Neuronal stem cell (in vitro differentiated cells): ENCODE results near the gene DOCK3.

Source experiments
- DNase-seq: peaks from one replicate; pipeline ENCODE4 v3.0.0-alpha.2; 2013; ENCODE audit warnings: low spot score
- H2AFZ ChIP-seq: one replicate; pipeline ENCODE4 v1.6.1; 2013; ENCODE audit warnings: mild to moderate bottlenecking, low read length, inconsistent platforms
- H2AK5ac ChIP-seq: 2 replicates; pipeline ENCODE4 v1.6.1; 2013; ENCODE audit warnings: low read depth, mild to moderate bottlenecking, inconsistent platforms, low read length, moderate library complexity, mixed read lengths
- H2BK120ac ChIP-seq: 2 replicates; pipeline ENCODE4 v1.6.1; 2013; ENCODE audit warnings: low read depth, mild to moderate bottlenecking, inconsistent platforms, low read length, moderate library complexity, mixed read lengths
- H2BK12ac ChIP-seq: one replicate; pipeline ENCODE4 v1.6.1; 2013; ENCODE audit warnings: low read length, inconsistent platforms
- H2BK15ac ChIP-seq: 2 replicates; pipeline ENCODE4 v1.6.1; 2013; ENCODE audit warnings: mild to moderate bottlenecking, low read length, inconsistent platforms, mixed read lengths
- H2BK5ac ChIP-seq: one replicate; pipeline ENCODE4 v1.6.1; 2013; ENCODE audit warnings: inconsistent platforms, mild to moderate bottlenecking, low read length, moderate library complexity
- H3K14ac ChIP-seq: one replicate; pipeline ENCODE4 v1.6.1; 2013; ENCODE audit warnings: low read length, inconsistent platforms
- H3K18ac ChIP-seq: 2 replicates; pipeline ENCODE4 v1.6.1; 2013; ENCODE audit warnings: low read length, inconsistent platforms
- H3K23ac ChIP-seq: 2 replicates; pipeline ENCODE4 v1.6.1; 2013; ENCODE audit warnings: low read depth, mild to moderate bottlenecking, mixed read lengths, low read length, inconsistent platforms; ENCODE audit not compliant: poor library complexity
- H3K27ac ChIP-seq: replicated peaks from 3 replicates; pipeline ENCODE4 v1.5.1; 2013; ENCODE audit warnings: low read length, inconsistent platforms
- H3K27me3 ChIP-seq, 3 experiments: 2 replicates each; pipeline ENCODE4 v1.6.1; 2013; ENCODE audit warnings: low read length in 3 of 3, mild to moderate bottlenecking in 2 of 3, inconsistent platforms in 1 of 3, low read depth in 1 of 3, mixed read lengths in 1 of 3, moderate library complexity in 1 of 3; ENCODE audit not compliant: control insufficient read depth in 3 of 3, insufficient read depth in 3 of 3
- H3K36me3 ChIP-seq, 2 donors: replicated peaks in 1 of 2; 2 replicates each; pipeline ENCODE4 v1.6.1; 2013; ENCODE audit warnings: low read length in 2 of 2; ENCODE audit not compliant: control insufficient read depth in 2 of 2, insufficient read depth in 2 of 2
- H3K4ac ChIP-seq: 2 replicates; pipeline ENCODE4 v1.6.1; 2013; ENCODE audit warnings: inconsistent platforms, mild to moderate bottlenecking, low read length, moderate library complexity
- H3K4me1 ChIP-seq, 2 donors: 1 replicate in 1 of 2; 2 replicates in 1 of 2; pipeline ENCODE4 v1.6.1; 2013; ENCODE audit warnings: low read length in 2 of 2, low read depth in 1 of 2; ENCODE audit not compliant: control insufficient read depth in 2 of 2, insufficient read depth in 1 of 2
- H3K4me2 ChIP-seq: one replicate; pipeline ENCODE4 v1.6.1; 2013; ENCODE audit warnings: mild to moderate bottlenecking, low read length, inconsistent platforms; ENCODE audit not compliant: insufficient read depth, poor library complexity, severe bottlenecking
- H3K4me3 ChIP-seq, 2 donors: 2 replicates each; pipeline ENCODE4 v1.5.1; 2013; ENCODE audit warnings: low read length in 2 of 2, mild to moderate bottlenecking in 2 of 2, inconsistent platforms in 1 of 2, moderate library complexity in 1 of 2
- H3K79me1 ChIP-seq: one replicate; pipeline ENCODE4 v1.6.1; 2013; ENCODE audit warnings: low read depth, mild to moderate bottlenecking, inconsistent platforms, low read length, moderate library complexity
- H3K9ac ChIP-seq: one replicate; pipeline ENCODE4 v1.6.1; 2013; ENCODE audit warnings: mild to moderate bottlenecking, low read depth, low read length, inconsistent platforms; ENCODE audit not compliant: poor library complexity
- H3K9me3 ChIP-seq, 2 donors: replicated peaks in 1 of 2; 2 replicates each; pipeline versions ENCODE3 to v1.6.1; 2013; ENCODE audit warnings: low read length in 2 of 2, mild to moderate bottlenecking in 2 of 2, inconsistent platforms in 1 of 2, low read depth in 1 of 2, mixed read lengths in 1 of 2, moderate library complexity in 1 of 2; ENCODE audit not compliant: control insufficient read depth in 2 of 2, insufficient read depth in 1 of 2
- H4K8ac ChIP-seq: one replicate; pipeline ENCODE4 v1.6.1; 2013; ENCODE audit warnings: low read depth, mild to moderate bottlenecking, inconsistent platforms, low read length, moderate library complexity
- H4K91ac ChIP-seq: one replicate; pipeline ENCODE4 v1.6.1; 2013; ENCODE audit warnings: low read length, low read depth, mild to moderate bottlenecking, inconsistent platforms; ENCODE audit not compliant: poor library complexity
- WGBS, 2 donors: extraction: QIAGEN DNeasy Blood & Tissue Kit; methylation state at CpG; one replicate each; pipeline ENCODE4 v1.1.7; 2013; ENCODE audit warnings: missing lambda C conversion rate in 2 of 2, mixed read lengths in 1 of 2; ENCODE audit not compliant: insufficient read length in 2 of 2, insufficient replicate concordance in 1 of 2; ENCODE audit errors: extremely low coverage in 2 of 2; 5-methylcytosine and 5-hydroxymethylcytosine counted together

The DOCK3 gene

GRCh38 chr3:51354172-51354571 is 679.4 kb downstream of the DOCK3 start:
- Histone ChIP-seq H3K79me1 (no peaks in the 10 kb centered on the region), H3K23ac (no peak overlapping the region), H2BK15ac (no peak overlapping the region), H3K36me3 (peaks cover 0 to 4% of the 10 kb centered on the region in 2 donors), H3K14ac (no peak overlapping the region), H2AFZ (no peak overlapping the region), H2AK5ac (no peak overlapping the region), H4K8ac (no peak overlapping the region), H4K91ac (no peak overlapping the region), H2BK12ac (no peak overlapping the region), H3K9ac (no peak overlapping the region), H3K27me3 (peaks cover 0 to 7% (median 0%) of the 10 kb centered on the region in 3 experiments), H2BK120ac (no peak overlapping the region), H3K4me1 (peaks cover 0 to 8% of the 10 kb centered on the region in 2 donors), H3K27ac (no peak overlapping the region), H3K4ac (no peak overlapping the region), H2BK5ac (no peak overlapping the region), H3K4me3 (no peak overlapping the region), H3K18ac (no peak overlapping the region), H3K4me2 (no peak overlapping the region), H3K9me3 (no peaks in the 10 kb centered on the region)
- no CpG with 5 or more reads among the region's 2 CpGs for WGBS, 2 donors
- no peak for DNase-seq

- H4K8ac ChIP-seq = no peak overlapping the region
- no peak overlapping the region for H2AFZ ChIP-seq
- H3K27me3 ChIP-seq = peaks cover 0 to 7% (median 0%) of the 10 kb centered on the region in 3 experiments
- H3K18ac ChIP-seq = peak overlapping the region; percentile 39
- no peaks in the 10 kb centered on the region for H3K9me3 ChIP-seq
- DNase-seq = no peak
- H3K36me3 ChIP-seq = peaks cover 0 to 6% of the 10 kb centered on the region in 2 donors
- H3K14ac ChIP-seq = no peak overlapping the region
- no peak overlapping the region for H2BK120ac ChIP-seq
- H3K4me1 ChIP-seq = peaks cover 0 to 8% of the 10 kb centered on the region in 2 donors
- no peak overlapping the region for H3K4me2 ChIP-seq
- H3K4ac ChIP-seq = no peak overlapping the region
- no peak overlapping the region for H3K23ac ChIP-seq
- no peaks in the 10 kb centered on the region for H3K79me1 ChIP-seq
- H2AK5ac ChIP-seq = no peak overlapping the region
- H3K27ac ChIP-seq = no peak overlapping the region
- H2BK12ac ChIP-seq = no peak overlapping the region
- no CpG with 5 or more reads among the region's 9 CpGs for WGBS, 2 donors
- H3K9ac ChIP-seq = no peak overlapping the region
- no peak overlapping the region for H2BK5ac ChIP-seq
- H3K4me3 ChIP-seq = peak overlapping the region in 1 of 2 donors; percentile 32
- no peak overlapping the region for H2BK15ac ChIP-seq
- H4K91ac ChIP-seq = no peak overlapping the region
Observed at GRCh38 chr3:51354731-51355615, 680.2 kb downstream of the DOCK3 start.

GRCh38 chr3:51355891-51356578 is 681.3 kb downstream of the DOCK3 start:
- Histone ChIP-seq H2BK15ac (no peak overlapping the region), H2BK5ac (no peak overlapping the region), H3K23ac (no peak overlapping the region), H3K4me2 (no peak overlapping the region), H3K27me3 (peaks cover 0 to 7% (median 0%) of the 10 kb centered on the region in 3 experiments), H2BK120ac (no peak overlapping the region), H3K9me3 (no peaks in the 10 kb centered on the region), H3K36me3 (peaks cover 0 to 9% of the 10 kb centered on the region in 2 donors), H4K91ac (no peak overlapping the region), H4K8ac (no peak overlapping the region), H2AFZ (no peak overlapping the region), H3K4me3 (no peak overlapping the region), H3K27ac (no peak overlapping the region), H2AK5ac (no peak overlapping the region), H3K4ac (no peak overlapping the region), H3K9ac (no peak overlapping the region), H3K79me1 (no peaks in the 10 kb centered on the region), H3K14ac (no peak overlapping the region), H2BK12ac (no peak overlapping the region), H3K4me1 (peaks cover 0 to 8% of the 10 kb centered on the region in 2 donors), H3K18ac (no peak overlapping the region)
- WGBS, 2 donors = no CpG with 5 or more reads among the region's 8 CpGs
- DNase-seq = no peak

GRCh38 chr3:51357856-51358255 is 683.1 kb downstream of the DOCK3 start:
- Histone ChIP-seq H3K14ac (no peak overlapping the region), H2BK5ac (no peak overlapping the region), H3K27me3 (peaks cover 0 to 12% (median 0%) of the 10 kb centered on the region in 3 experiments), H4K91ac (no peak overlapping the region), H3K4me3 (no peak overlapping the region), H3K4me2 (no peak overlapping the region), H3K4me1 (peaks cover 0 to 8% of the 10 kb centered on the region in 2 donors), H3K4ac (no peak overlapping the region), H3K27ac (no peak overlapping the region), H3K9me3 (no peaks in the 10 kb centered on the region), H2AK5ac (no peak overlapping the region), H2BK120ac (no peak overlapping the region), H4K8ac (no peak overlapping the region), H2BK12ac (no peak overlapping the region), H3K79me1 (no peaks in the 10 kb centered on the region), H3K9ac (no peak overlapping the region), H2BK15ac (no peak overlapping the region), H2AFZ (no peak overlapping the region), H3K36me3 (peaks cover 0 to 12% of the 10 kb centered on the region in 2 donors), H3K18ac (no peak overlapping the region), H3K23ac (no peak overlapping the region)
- DNase-seq = no peak
- WGBS, 2 donors = no CpG with 5 or more reads among the region's 4 CpGs
